Adipocyte (in vitro differentiated cells): Measurements from ENCODE around the gene PI4KB.

Source experiments
- DNase-seq: peaks from one replicate; pipeline ENCODE4 v3.0.0-alpha.2; 2015; ENCODE audit warnings: low read depth
- H3K27me3 ChIP-seq: replicated peaks from 2 replicates; pipeline ENCODE4 v1.7.0; 2013; ENCODE audit warnings: mild to moderate bottlenecking, low read length, moderate library complexity; ENCODE audit not compliant: control insufficient read depth, insufficient read depth
- H3K36me3 ChIP-seq: 2 replicates; pipeline ENCODE4 v1.7.0; 2013; ENCODE audit warnings: low read length, mild to moderate bottlenecking, moderate library complexity; ENCODE audit not compliant: control insufficient read depth, insufficient read depth, severe bottlenecking
- H3K4me1 ChIP-seq: 2 replicates; pipeline ENCODE4 v1.7.0; 2013; ENCODE audit warnings: mild to moderate bottlenecking, low read length, moderate library complexity; ENCODE audit not compliant: control insufficient read depth, insufficient read depth
- H3K4me3 ChIP-seq: 2 replicates; pipeline ENCODE4 v1.7.0; 2013; ENCODE audit warnings: mild to moderate bottlenecking, low read length, moderate library complexity
- H3K9ac ChIP-seq: 2 replicates; pipeline ENCODE4 v1.7.0; 2013; ENCODE audit warnings: mild to moderate bottlenecking, low read length, moderate library complexity
- H3K9me3 ChIP-seq: 2 replicates; pipeline ENCODE4 v1.7.0; 2013; ENCODE audit warnings: mild to moderate bottlenecking, low read length, moderate library complexity; ENCODE audit not compliant: control insufficient read depth

Gene PI4KB

DNA sequence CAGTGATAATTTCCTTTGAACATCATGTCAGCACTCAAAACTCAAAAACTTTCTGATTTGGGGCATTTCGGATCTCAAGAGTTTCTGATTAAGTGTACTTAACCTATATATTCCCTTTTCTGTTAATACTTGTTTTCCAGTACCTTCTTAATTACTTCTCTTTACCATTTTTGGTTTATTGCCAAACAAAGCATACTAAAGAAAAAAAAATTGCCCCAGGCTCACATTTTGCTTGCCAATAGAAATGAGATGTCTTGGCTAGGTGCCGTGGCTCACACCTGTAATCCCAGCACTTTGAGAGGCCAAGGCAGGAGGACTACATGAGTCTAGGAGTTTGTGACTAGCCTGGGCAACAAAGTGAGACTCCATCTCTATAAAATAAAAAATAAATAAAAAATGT is 67.9 kb downstream of the PI4KB start:
- H3K27me3 ChIP-seq: no peaks in the 10 kb centered on the region
- DNase-seq: no peak
- no peak overlapping the region for H3K9ac ChIP-seq
- H3K4me1 ChIP-seq: peaks cover 10% of the 10 kb centered on the region
- H3K4me3 ChIP-seq: no peak overlapping the region
- H3K9me3 ChIP-seq: no peaks in the 10 kb centered on the region
- H3K36me3 ChIP-seq: peaks cover 16% of the 10 kb centered on the region

DNA sequence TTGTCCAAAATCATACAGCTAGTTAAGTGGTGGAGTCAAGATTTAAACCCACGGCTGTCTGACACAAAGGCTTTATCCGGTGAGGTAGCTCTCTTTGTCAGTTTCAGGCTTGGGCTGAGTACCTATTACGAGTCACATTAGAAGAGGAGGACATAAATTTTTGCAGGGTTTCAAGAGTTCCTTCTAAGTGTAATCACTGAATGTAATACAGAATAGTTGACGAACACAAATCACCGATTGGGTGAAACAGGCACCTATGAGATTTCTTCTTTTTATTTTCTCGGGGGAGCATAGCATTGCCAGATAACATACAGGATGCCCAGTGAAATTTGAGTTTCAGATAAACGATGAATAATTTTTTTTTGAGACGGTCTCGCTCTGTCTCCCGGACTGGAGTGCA is 71.8 kb downstream of the PI4KB start:
- H3K9ac ChIP-seq: peak overlapping the region; percentile 95
- no peaks in the 10 kb centered on the region for H3K9me3 ChIP-seq
- peaks cover 10% of the 10 kb centered on the region for H3K4me1 ChIP-seq
- peak overlapping the region; percentile 99 for H3K4me3 ChIP-seq
- peak; percentile 43 for DNase-seq
- peaks cover 4% of the 10 kb centered on the region for H3K36me3 ChIP-seq
- H3K27me3 ChIP-seq: no peaks in the 10 kb centered on the region

DNA sequence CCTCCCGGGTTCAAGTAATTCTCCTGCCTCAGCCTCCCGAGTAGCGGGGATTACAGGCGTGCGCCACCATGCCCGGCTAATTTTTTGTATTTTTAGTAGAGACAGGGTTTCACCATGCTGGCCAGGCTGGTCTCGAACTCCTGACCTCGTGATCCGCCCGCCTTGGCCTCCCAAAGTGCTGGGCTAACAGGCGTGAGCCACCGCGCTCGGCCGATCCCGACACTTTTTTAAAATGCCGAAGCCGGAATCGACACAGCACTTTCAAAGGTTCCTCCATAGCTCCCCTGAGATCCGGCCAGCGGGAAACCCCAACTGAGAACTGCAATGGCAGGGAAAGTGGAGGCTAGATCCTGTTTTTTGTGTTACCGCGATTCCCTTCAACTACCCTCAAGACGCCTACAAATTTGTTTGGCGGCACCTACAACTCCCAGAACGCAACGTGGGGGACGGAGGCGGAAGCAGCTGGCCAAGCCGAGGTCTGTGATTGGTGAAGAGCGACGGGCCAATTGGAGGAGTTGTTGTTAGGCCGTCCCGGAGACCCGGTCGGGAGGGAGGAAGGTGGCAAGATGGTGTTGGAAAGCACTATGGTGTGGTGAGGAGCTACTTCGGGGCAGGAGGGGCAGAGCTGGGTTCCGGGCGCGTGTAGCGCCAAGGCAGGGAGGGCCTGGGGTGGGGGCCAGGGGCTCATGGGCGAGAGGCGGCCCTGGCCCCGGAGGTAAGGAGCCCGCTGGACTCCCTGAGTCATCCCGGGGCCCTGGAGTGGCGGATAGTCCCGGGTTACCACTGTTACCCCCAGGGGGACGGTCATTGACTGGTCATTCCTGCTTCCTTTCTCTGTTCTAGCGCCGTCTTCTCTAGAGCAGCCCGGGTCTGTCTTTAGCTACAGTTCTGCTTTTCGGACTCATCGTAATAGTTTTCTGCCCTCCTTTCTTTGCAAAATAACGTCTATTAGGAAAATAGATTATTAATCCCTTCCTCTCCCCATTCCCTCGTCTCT is 72.7 kb downstream of the PI4KB start, which contains the start of gene PSMD4:
PSMD4 (plus strand) TSS at position 518 of the 997 bp plus-strand sequence; CDS start at position 567, 49 bp downstream.
- peaks cover 10% of the 10 kb centered on the region for H3K4me1 ChIP-seq
- DNase-seq: peak; percentile 98
- H3K27me3 ChIP-seq: no peaks in the 10 kb centered on the region
- H3K9me3 ChIP-seq: no peaks in the 10 kb centered on the region
- H3K9ac ChIP-seq: peak within 1 kb of the TSS; percentile 95
- peak within 1 kb of the TSS; percentile 99 for H3K4me3 ChIP-seq
- peaks cover 13% of the 10 kb centered on the region for H3K36me3 ChIP-seq

DNA sequence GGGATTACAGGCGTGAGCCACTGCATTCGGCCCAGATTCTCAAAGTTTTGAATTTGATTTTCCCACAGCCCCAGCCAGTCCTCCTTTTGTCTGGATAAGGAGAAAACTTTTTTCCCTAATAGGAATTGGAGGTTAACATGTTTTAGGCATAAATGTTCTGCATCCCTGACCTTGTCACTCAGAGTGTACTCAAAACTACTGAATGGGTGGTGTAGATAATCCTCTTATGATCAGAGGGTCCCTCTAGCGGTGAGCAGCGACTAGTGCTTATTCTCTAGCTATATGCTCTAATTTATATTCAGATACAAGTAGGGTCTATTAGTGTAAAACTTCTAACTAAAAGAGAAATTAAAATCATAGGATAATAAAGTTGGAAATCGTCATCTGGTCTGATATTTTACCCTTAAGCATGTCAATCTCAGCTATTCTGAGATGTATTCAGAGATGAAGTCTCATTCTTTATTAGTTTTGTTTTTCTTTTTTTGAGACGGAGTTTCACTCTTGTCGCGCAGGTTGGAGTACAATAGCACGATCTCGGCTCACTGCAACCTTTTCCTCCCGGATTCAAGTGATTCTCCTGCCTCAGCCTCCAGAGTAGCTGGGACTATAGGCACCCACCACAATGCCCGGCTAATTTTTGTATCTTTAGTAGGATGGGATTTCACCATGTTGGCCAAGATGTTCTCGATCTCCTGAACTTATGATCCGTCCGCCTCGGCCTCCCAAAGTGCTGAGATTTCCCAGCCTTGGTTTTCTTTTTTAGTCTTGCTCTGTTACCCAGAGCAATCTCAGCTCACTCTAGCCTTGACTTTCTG is 75.4 kb downstream of the PI4KB start:
- H3K4me1 ChIP-seq: peaks cover 16% of the 10 kb centered on the region
- peak; percentile 91 for DNase-seq
- H3K4me3 ChIP-seq: no peak overlapping the region
- H3K36me3 ChIP-seq: peaks cover 38% of the 10 kb centered on the region
- H3K9ac ChIP-seq: no peak overlapping the region
- no peaks in the 10 kb centered on the region for H3K27me3 ChIP-seq
- no peaks in the 10 kb centered on the region for H3K9me3 ChIP-seq

DNA sequence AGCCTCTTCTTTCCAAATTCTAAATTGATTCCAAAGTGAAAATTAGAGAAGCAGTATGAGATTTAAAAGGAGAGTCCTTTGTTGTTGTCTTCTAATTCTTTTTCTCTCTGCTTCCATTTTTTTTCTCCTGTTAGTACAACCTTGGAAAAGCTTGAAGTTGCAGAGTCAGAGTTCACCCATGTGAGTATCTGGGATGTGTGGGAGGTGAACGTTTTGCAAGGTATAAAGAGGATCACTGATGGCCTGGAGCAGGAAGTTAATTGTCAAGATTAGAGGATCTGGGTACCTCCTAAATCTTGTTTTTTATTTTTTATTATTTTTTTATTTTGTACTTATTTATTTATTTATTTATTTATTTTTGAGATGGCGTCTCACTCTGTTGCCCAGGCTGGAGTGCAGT is 80.4 kb downstream of the PI4KB start:
- Histone ChIP-seq H3K36me3 (peaks cover 88% of the 10 kb centered on the region), H3K27me3 (no peaks in the 10 kb centered on the region)

DNA sequence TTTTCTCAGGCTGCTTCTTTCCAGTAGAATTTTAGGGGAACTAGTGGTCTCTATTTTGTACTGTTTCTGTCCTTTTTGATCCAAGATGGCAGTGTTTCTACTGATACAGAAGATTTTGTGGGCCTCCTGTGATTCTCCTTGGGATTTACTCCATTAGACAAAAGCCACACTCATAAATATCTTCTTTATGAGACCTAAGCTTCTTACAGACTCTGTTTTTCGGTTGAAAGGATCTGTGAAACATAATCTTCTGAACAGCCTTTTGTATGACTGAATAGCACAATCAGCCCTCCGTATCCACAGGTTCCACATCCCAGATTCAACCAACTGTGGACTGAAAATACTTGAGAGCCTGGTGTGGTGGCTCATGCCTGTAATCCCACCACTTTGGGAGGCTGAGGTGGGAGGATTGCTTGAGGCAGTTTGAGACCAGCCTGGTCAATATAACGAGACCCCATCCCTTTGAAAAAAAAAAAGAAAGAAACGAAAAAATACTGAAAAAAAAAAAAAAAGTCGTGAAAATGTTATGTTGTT is 83.5 kb downstream of the PI4KB start:
- peaks cover 98% of the 10 kb centered on the region for H3K36me3 ChIP-seq

More for the DNA sequence above, 80.4 kb downstream of the PI4KB start:
- Histone ChIP-seq H3K4me3 (no peak overlapping the region), H3K9ac (no peak overlapping the region), H3K4me1 (peaks cover 6% of the 10 kb centered on the region), H3K9me3 (no peaks in the 10 kb centered on the region)
- DNase-seq: no peak

DNA sequence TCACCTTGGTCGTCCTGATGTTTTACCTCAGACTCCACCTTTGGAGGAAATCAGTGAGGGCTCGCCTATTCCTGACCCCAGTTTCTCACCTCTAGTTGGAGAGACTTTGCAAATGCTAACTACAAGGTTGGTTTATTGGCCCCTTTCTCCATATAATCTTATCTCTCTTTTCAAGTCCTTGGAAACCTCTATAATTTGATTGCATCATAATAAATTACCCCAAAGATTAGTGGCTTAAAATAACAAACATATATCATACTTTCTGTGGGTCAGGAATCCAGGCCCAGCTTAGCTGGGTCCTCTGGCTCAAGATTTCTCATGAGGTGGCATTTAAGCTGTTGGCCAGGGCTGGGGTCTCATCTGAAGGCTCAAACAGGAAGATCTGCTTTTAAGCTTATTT is 84.8 kb downstream of the PI4KB start:
- Histone ChIP-seq H3K27me3 (no peaks in the 10 kb centered on the region), H3K9ac (no peak overlapping the region), H3K4me3 (no peak overlapping the region), H3K36me3 (peaks cover 98% of the 10 kb centered on the region), H3K4me1 (peaks cover 15% of the 10 kb centered on the region), H3K9me3 (no peaks in the 10 kb centered on the region)
- DNase-seq: no peak

More for the DNA sequence above, 83.5 kb downstream of the PI4KB start:
- Histone ChIP-seq H3K4me3 (no peak overlapping the region), H3K9me3 (no peaks in the 10 kb centered on the region), H3K4me1 (peaks cover 7% of the 10 kb centered on the region), H3K27me3 (no peaks in the 10 kb centered on the region), H3K9ac (no peak overlapping the region)
- no peak for DNase-seq
